HG03442 (cell line): ENCODE measurements around the gene ARHGEF28.

Source experiments
- ATAC-seq: cut with Tn5 transposase; IDR thresholded peaks from one replicate; pipeline ENCODE4 v1.9.1; 2021; ENCODE audit warnings: mild to moderate bottlenecking, moderate library complexity; ENCODE audit not compliant: unreplicated experiment

ARHGEF28 gene

GRCh38 chr5:73841641-73842040 lies 215.6 kb downstream of the ARHGEF28 start:
- ATAC-seq: no peak

GRCh38 chr5:73844165-73844564 lies 218.2 kb downstream of the ARHGEF28 start:
- no peak for ATAC-seq

GRCh38 chr5:73851471-73852181 lies 225.6 kb downstream of the ARHGEF28 start:
- ATAC-seq: no peak

GRCh38 chr5:73853091-73853490 lies 227.1 kb downstream of the ARHGEF28 start:
- no peak for ATAC-seq

DNA sequence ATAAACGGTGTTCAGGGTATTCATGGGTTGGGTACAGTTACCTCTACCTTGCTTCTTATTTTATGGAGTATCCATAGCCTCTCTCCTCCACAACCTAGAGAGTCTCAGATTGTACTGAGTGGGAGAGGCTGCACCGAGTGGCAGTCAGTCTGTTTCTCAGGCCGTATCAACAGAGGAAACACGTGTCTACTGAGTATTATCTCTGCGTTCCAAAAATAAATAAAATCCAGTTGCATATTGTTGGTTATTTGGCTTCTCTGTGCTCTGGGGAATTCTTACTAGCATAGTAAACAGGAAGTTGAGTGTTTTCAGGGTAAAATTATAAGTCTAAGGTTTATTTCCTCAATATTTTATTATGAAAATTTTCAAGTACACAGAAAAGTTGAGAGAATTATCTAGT lies 231.0 kb downstream of the ARHGEF28 start:
- no peak for ATAC-seq

- ATAC-seq: no peak
Observed at GRCh38 chr5:73857446-73857845, 231.4 kb downstream of the ARHGEF28 start.

- no peak for ATAC-seq
Observed at GRCh38 chr5:73858054-73858453, 232.1 kb downstream of the ARHGEF28 start.

DNA sequence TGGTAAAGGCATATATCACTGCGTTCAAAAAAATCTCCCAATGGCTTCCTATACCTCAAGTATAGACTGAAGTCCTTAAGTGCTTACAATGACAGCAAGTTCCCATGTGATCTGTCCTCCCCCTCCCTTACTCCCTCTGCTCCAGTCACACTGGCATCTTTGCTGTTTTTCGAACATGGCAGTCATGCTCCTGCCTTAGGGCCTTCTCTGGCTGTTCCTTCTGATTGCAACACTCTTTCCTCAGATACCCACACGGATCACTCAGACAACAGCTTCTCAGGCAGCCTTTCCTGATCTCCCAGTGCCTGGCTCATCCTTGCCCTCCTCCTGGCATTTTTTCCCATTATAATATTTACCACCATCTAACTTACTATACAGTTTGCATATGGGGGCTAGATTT lies 232.8 kb downstream of the ARHGEF28 start:
- ATAC-seq: no peak

DNA sequence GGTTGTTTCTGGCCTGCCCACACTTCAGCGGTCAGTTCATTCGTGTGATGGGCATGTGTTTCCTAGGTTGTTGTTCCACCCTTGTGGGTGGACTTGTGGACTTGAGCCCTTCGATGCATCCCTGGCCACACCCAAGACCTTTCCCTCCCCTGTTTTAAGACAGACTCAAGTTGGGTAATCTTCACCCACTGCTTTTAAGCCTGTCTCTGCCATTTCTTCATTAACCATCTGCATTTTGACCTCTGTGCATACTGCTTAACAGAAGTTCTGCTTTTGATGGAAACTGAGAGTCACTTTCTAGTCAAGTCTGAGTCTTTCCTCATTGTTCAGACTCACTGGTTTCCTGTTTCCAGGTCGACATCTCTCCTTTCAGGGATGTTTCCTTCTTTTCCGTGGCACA lies 233.7 kb downstream of the ARHGEF28 start:
- ATAC-seq: no peak

GRCh38 chr5:73861313-73861988 lies 235.5 kb downstream of the ARHGEF28 start:
- no peak for ATAC-seq

DNA sequence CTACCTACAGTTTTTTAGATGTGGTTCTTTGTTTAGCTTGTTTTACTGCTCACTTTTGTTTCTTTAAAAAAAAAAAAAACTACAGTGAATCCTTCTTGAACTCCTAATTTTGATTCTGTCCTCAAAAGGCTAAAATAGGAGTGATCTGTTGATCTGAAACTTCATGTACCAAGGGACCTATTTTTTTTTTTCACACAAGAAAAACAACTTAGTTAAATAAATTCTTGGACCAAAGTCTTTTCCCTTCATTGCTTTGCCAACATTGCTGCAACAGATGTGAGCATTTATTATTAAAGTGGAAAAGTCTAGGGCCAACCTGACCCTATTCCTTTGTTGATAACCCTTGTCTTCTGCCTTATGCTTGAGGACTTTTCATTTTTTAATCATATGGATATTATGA lies 236.8 kb downstream of the ARHGEF28 start:
- ATAC-seq: no peak

GRCh38 chr5:73863876-73864275 lies 237.9 kb downstream of the ARHGEF28 start:
- ATAC-seq: no peak

DNA sequence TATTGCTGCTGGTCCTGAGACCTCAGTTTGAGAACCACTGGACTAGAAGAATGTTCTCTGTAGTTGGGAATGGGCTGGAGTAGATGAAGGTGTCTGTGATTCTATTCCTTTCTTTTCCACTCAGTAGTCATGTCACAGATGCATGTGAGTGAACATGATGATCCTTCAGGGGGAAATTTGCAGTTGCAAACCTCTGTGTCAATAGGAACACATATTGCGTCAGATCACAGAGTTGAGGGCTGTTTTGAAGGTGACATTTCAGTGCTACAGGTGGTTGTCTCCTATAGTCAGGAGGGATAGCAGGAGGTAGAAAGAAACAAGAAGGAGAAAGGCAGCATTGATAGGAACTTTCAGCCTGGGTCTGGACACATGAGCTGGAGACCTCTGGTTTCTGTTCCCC lies 239.3 kb downstream of the ARHGEF28 start:
- ATAC-seq: no peak

GRCh38 chr5:73867345-73868335 lies 241.6 kb downstream of the ARHGEF28 start:
- no peak for ATAC-seq

GRCh38 chr5:73883646-73884045 lies 257.6 kb downstream of the ARHGEF28 start:
- ATAC-seq: no peak

GRCh38 chr5:73887688-73888087 lies 261.7 kb downstream of the ARHGEF28 start:
- no peak for ATAC-seq

DNA sequence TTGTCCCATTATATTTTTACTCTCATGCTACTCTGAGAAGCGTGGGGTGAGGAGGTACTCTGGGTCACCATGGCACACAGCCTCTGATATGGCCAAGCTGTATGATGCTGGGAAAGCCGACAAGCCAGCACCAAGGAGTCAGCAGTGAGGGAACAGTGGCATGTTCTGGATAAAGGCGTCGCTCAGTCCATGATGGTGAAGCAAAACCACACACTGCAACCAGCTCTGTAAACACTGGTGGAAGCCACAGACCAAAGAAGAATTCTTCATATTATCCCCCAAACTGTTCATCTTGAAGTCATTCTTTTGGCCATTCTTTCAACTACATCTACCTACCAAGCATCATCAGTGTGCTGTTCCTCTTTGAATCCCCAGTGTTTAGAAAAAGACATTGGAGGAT lies 264.6 kb downstream of the ARHGEF28 start:
- ATAC-seq: no peak

GRCh38 chr5:73892218-73892617 lies 266.2 kb downstream of the ARHGEF28 start:
- ATAC-seq: no peak

GRCh38 chr5:73892806-73893205 lies 266.8 kb downstream of the ARHGEF28 start:
- no peak for ATAC-seq

DNA sequence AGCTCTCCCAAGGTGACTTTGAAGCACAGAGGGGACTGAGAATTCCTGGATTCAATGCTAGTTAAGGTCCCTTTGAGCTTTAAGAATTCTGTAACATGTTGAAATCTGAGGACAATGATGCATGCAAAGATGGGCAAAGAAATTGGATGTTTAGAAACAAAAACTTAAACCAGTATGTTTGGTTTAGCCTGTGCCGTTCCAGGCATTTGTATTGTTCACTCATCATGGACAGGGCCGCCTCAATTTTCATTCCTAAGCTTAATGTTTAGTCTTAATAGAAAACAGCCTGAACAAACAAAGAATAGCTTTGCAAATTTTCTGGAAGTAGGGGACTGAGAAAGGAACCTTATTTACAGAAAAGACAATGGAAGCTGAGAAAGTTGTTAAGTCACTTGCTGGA lies 267.8 kb downstream of the ARHGEF28 start:
- no peak for ATAC-seq

- ATAC-seq: no peak
Observed at GRCh38 chr5:73894860-73895259, 268.9 kb downstream of the ARHGEF28 start.
